Endothelial cell of umbilical vein (primary cell): Measurements from ENCODE around the gene SLC7A6. TPM values are rescaled to one million over a fixed set of nuclear protein-coding genes. Genes with fewer than 3 reads are reported as not detected.

ENCODE experiments used
- BruUV-seq: library from RNA; stranded (reverse); fragments of 400-500 nt; replicated peaks from 2 replicates; lab custom pipeline; 2021; lab: Mats Ljungman, UMichigan
- CTCF ChIA-PET: fragments of 300-600, 350-600 bp; sonication (Branson Sonifier 250); formaldehyde crosslinking; loops from one replicate; lab custom pipeline; 2021; ENCODE audit warnings: antibody characterized with exemption, inconsistent platforms; lab: Charles Lee
- POLR2A ChIA-PET: fragments of 300-600, 350-600 bp; sonication (Branson Sonifier 250); formaldehyde crosslinking; loops from one replicate; lab custom pipeline; 2021; ENCODE audit warnings: antibody characterized with exemption, inconsistent platforms; lab: Charles Lee
- DNase-seq: peaks from one replicate; pipeline ENCODE4 v3.0.0-alpha.2; 2011; ENCODE audit warnings: low read depth, low spot score
- FAIRE-seq: peaks from 2 replicates; lab custom pipeline; 2011; peaks lifted over from hg19 to GRCh38; lab: Jason Lieb, UNC
- H2AFZ ChIP-seq: 2 replicates; pipeline ENCODE4 v1.6.0; 2012; ENCODE audit warnings: low read depth, low read length, control low read depth, inconsistent platforms
- H3K27ac ChIP-seq: 2 replicates; pipeline ENCODE4 v1.5.1; 2011; ENCODE audit warnings: low read depth, mild to moderate bottlenecking, control low read depth, low read length, moderate library complexity; ENCODE audit not compliant: insufficient read depth
- H3K27me3 ChIP-seq, 2 experiments: 2 replicates each; pipeline versions ENCODE4 v1.6.0 to v1.6.1; 2011; ENCODE audit warnings: low read length in 2 of 2, mixed read lengths in 1 of 2; ENCODE audit not compliant: control insufficient read depth in 2 of 2, insufficient read depth in 2 of 2
- H3K36me3 ChIP-seq, 2 experiments: 2 replicates in 1 of 2; 3 replicates in 1 of 2; pipeline ENCODE4 v1.5.1; 2011; ENCODE audit warnings: low read length in 2 of 2, mild to moderate bottlenecking in 1 of 2, moderate library complexity in 1 of 2; ENCODE audit not compliant: control insufficient read depth in 2 of 2, insufficient read depth in 2 of 2; ENCODE audit errors: extremely low read depth in 1 of 2
- H3K4me1 ChIP-seq: 3 replicates; pipeline ENCODE4 v1.5.1; 2011; ENCODE audit warnings: mild to moderate bottlenecking, low read length; ENCODE audit not compliant: control insufficient read depth, insufficient read depth; ENCODE audit errors: extremely low read depth
- H3K4me2 ChIP-seq: 2 replicates; pipeline ENCODE4 v1.6.1; 2011; ENCODE audit warnings: low read length, control low read depth, mixed read lengths; ENCODE audit not compliant: insufficient read depth
- H3K4me3 ChIP-seq, 3 experiments: fragments of 200-600 bp in 1 of 3; sonication (generic), shearing (Covaris generic) in 1 of 3; replicated peaks in 1 of 3; 2 replicates each; pipeline ENCODE4 v1.5.1; 2011 to 2016; ENCODE audit warnings: control low read depth in 3 of 3, low read length in 3 of 3, mild to moderate bottlenecking in 2 of 3, inconsistent platforms in 1 of 3, low read depth in 1 of 3, moderate library complexity in 1 of 3; ENCODE audit not compliant: insufficient read depth in 1 of 3
- H3K79me2 ChIP-seq: 2 replicates; pipeline ENCODE4 v1.6.0; 2012; ENCODE audit warnings: low read length, inconsistent platforms; ENCODE audit not compliant: control insufficient read depth, insufficient read depth
- H3K9ac ChIP-seq: replicated peaks from 2 replicates; pipeline ENCODE3; 2011; ENCODE audit warnings: low read length, control low read depth; ENCODE audit not compliant: insufficient read depth; ENCODE audit errors: extremely low read depth
- H3K9me1 ChIP-seq: replicated peaks from 3 replicates; pipeline ENCODE4 v1.6.0; 2011; ENCODE audit warnings: mild to moderate bottlenecking, low read length; ENCODE audit not compliant: control insufficient read depth, insufficient read depth; ENCODE audit errors: extremely low read depth
- H3K9me3 ChIP-seq: replicated peaks from 2 replicates; pipeline ENCODE4 v1.5.1; 2012; ENCODE audit warnings: low read length, inconsistent platforms; ENCODE audit not compliant: control insufficient read depth, insufficient read depth
- H4K20me1 ChIP-seq: replicated peaks from 2 replicates; pipeline ENCODE3; 2011; ENCODE audit warnings: mild to moderate bottlenecking, low read length; ENCODE audit not compliant: control insufficient read depth, insufficient read depth; ENCODE audit errors: extremely low read depth
- EZH2 ChIP-seq: IDR thresholded peaks from 2 replicates; pipeline ENCODE4 v1.6.1; 2012; ENCODE audit warnings: borderline replicate concordance, low read depth, mild to moderate bottlenecking, moderate library complexity, low read length, inconsistent platforms; ENCODE audit not compliant: severe bottlenecking
- FOS ChIP-seq: IDR thresholded peaks from 2 replicates; pipeline ENCODE4 v1.6.1; 2011; ENCODE audit warnings: mild to moderate bottlenecking, low read length, moderate library complexity, borderline replicate concordance; ENCODE audit not compliant: insufficient read depth
- GATA2 ChIP-seq: IDR thresholded peaks from 2 replicates; pipeline ENCODE4 v1.7.0; 2011; ENCODE audit warnings: low read depth, mild to moderate bottlenecking, moderate library complexity, mixed read lengths, low read length; ENCODE audit not compliant: insufficient read length, insufficient read depth
- JUN ChIP-seq: IDR thresholded peaks from 2 replicates; pipeline ENCODE4 v1.6.1; 2011; ENCODE audit warnings: borderline replicate concordance, low read depth; ENCODE audit not compliant: insufficient read length, insufficient read depth
- MYC ChIP-seq: IDR thresholded peaks from one replicate; pipeline ENCODE4 v1.6.1; 2011; ENCODE audit warnings: mild to moderate bottlenecking, low read depth, low read length
- POLR2A ChIP-seq: IDR thresholded peaks from 2 replicates; pipeline ENCODE4 v1.6.1; 2012; ENCODE audit warnings: low read depth, mild to moderate bottlenecking, control low read depth, low read length
- POLR2AphosphoS5 ChIP-seq: IDR thresholded peaks from 2 replicates; pipeline ENCODE4 v1.6.1; 2012; ENCODE audit warnings: low read depth, mild to moderate bottlenecking, control low read depth, low read length, moderate library complexity; ENCODE audit not compliant: insufficient read depth
- dilution Hi-C: fragments of 300-500 bp; cut with MboI; formaldehyde crosslinking; loops from one replicate; pipeline ENCODE4 v1.15.0; 2019; ENCODE audit warnings: low sequenced_read_pairs; ENCODE audit not compliant: extremely low pct_ligation_motif_present
- intact Hi-C: fragments of 100-400 bp; cut with micrococcal nuclease; formaldehyde crosslinking; loops from one replicate; pipeline ENCODE4 v1.10.0; 2022
- polyA plus RNA-seq, 4 experiments: library from polyadenylated mRNA; depleted of rRNA in 3 of 4; stranded (reverse) in 3 of 4; unstranded in 1 of 4; fragments of >200 nt; gene quantifications; 2 replicates each; pipeline versions ENCODE4 v1.2.1 to v1.2.3, GENCODE V29; 2011 to 2012; ENCODE audit warnings: missing spikeins in 1 of 4
- total RNA-seq: library from RNA; stranded (reverse); gene quantifications from 2 replicates; pipeline ENCODE4 v1.2.3, GENCODE V29; 2021
- TF ChIP-seq, protein P1 (sequence below), 2 donors: IDR thresholded peaks; 1 replicate in 1 of 2; 2 replicates in 1 of 2; pipeline ENCODE4 v1.5.1; 2011; ENCODE audit warnings: low read length in 2 of 2, mild to moderate bottlenecking in 2 of 2, moderate library complexity in 2 of 2, control low read depth in 1 of 2, inconsistent platforms in 1 of 2, low read depth in 1 of 2; ENCODE audit not compliant: insufficient read depth in 1 of 2; ENCODE audit errors: extremely low read depth in 1 of 2
- TF ChIP-seq, protein P2 (sequence below): IDR thresholded peaks from 2 replicates; pipeline ENCODE4 v1.6.1; 2011; ENCODE audit not compliant: insufficient read depth, insufficient read length

The SLC7A6 gene
- total and polyA plus RNA-seq, 2 donors (not counting 3 experiments of a cell fraction or from before 2014, with no cell fraction given), result 68.0 to 86.5 TPM

DNA sequence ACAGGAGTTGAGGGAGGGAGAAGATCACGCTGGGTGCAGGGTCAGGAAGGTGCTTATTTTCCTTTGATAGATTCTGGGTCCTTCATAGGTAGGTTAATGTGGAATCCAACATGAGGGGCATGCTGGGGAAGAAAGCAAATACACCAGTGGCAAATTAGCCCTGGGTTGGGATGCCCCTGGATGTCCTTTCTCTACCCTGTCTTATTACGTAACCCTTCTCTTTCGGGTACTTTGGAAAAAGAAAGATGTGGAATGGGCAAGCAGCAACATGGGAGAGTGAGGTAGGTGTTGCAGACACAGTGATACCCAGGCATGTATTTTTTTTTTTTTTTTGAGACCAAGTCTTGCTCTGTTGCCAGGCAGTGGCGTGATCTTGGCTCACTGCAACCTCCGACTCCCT, 9.1 kb downstream of the SLC7A6 start:
- Histone ChIP-seq H3K27ac (no peak overlapping the region), H3K9me1 (no peaks in the 10 kb centered on the region), H2AFZ (no peak overlapping the region), H3K9ac (no peak overlapping the region), H3K36me3 (peaks cover 0 to 26% of the 10 kb centered on the region in 2 experiments), H3K4me3 (no peak overlapping the region), H3K27me3 (no peaks in the 10 kb centered on the region), H4K20me1 (no peaks in the 10 kb centered on the region), H3K4me1 (no peaks in the 10 kb centered on the region), H3K79me2 (peaks cover 71% of the 10 kb centered on the region), H3K4me2 (no peak overlapping the region), H3K9me3 (no peaks in the 10 kb centered on the region)
- POLR2A ChIA-PET, result no interaction called here
- CTCF ChIA-PET, result interaction anchor here (1.3 to 4.0 kb wide), 2 partner anchors 11 to 14 kb away, joined by 5 to 27 read pairs; partner anchors contain the start of gene SLC7A6
- no TSS peak for BruUV-seq
- dilution Hi-C loops (no loop called here), intact Hi-C loops (no loop called here)
- no peak for FAIRE-seq
- no peak for DNase-seq
- TF ChIP-seq, protein P1, sequence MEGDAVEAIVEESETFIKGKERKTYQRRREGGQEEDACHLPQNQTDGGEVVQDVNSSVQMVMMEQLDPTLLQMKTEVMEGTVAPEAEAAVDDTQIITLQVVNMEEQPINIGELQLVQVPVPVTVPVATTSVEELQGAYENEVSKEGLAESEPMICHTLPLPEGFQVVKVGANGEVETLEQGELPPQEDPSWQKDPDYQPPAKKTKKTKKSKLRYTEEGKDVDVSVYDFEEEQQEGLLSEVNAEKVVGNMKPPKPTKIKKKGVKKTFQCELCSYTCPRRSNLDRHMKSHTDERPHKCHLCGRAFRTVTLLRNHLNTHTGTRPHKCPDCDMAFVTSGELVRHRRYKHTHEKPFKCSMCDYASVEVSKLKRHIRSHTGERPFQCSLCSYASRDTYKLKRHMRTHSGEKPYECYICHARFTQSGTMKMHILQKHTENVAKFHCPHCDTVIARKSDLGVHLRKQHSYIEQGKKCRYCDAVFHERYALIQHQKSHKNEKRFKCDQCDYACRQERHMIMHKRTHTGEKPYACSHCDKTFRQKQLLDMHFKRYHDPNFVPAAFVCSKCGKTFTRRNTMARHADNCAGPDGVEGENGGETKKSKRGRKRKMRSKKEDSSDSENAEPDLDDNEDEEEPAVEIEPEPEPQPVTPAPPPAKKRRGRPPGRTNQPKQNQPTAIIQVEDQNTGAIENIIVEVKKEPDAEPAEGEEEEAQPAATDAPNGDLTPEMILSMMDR (IDR thresholded peaks at IDR 0.05; ENCODE audit: extremely low read depth in 1 of 2, insufficient read depth in 1 of 2, low read depth in 1 of 2, low read length in 2 of 2), result no peak
- TF ChIP-seq GATA2 (no peak), POLR2A (no peak), EZH2 (no peak), JUN (no peak), POLR2AphosphoS5 (no peak), MYC (no peak), FOS (no peak)
- TF ChIP-seq, protein P2, sequence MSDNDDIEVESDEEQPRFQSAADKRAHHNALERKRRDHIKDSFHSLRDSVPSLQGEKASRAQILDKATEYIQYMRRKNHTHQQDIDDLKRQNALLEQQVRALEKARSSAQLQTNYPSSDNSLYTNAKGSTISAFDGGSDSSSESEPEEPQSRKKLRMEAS, result no peak
